K562 (cell line): ENCODE results near the gene RIT2.

ENCODE experiments used
- ARID3A ChIP-seq: IDR thresholded peaks from 2 replicates; pipeline ENCODE4 v1.6.1; 2012; ENCODE audit warnings: low read depth, low read length, improper control_type of control experiment, borderline replicate concordance
- CTCF ChIP-seq, 3 experiments: IDR thresholded peaks in 2 of 3; conservative IDR thresholded peaks in 1 of 3; 2 replicates each; pipeline ENCODE4 v1.5.1; 2011 to 2012; ENCODE audit warnings: low read length in 3 of 3, mild to moderate bottlenecking in 3 of 3, control low read depth in 2 of 3, improper control_type of control experiment in 1 of 3, inconsistent platforms in 1 of 3, low read depth in 1 of 3, mixed read lengths in 1 of 3, moderate library complexity in 1 of 3; ENCODE audit not compliant: insufficient read depth in 2 of 3
- HDAC6 ChIP-seq: IDR thresholded peaks from 2 replicates; pipeline ENCODE4 v1.6.1; 2012; ENCODE audit warnings: low read depth, mild to moderate bottlenecking, control low read depth, inconsistent platforms, low read length, moderate library complexity
- LEF1 ChIP-seq: fragments of 450-650 bp; IDR thresholded peaks from 2 replicates; pipeline ENCODE4 v1.6.1; 2016; ENCODE audit warnings: mild to moderate bottlenecking
- MXI1 ChIP-seq: IDR thresholded peaks from 2 replicates; pipeline ENCODE4 v1.6.1; 2011; ENCODE audit warnings: low read depth, mild to moderate bottlenecking, improper control_type of control experiment, low read length
- POLR2A ChIP-seq: fragments of 450-650 bp; conservative IDR thresholded peaks from 2 replicates; pipeline ENCODE4 v1.6.1; 2016
- RAD21 ChIP-seq, 2 experiments: fragments of 250-450 bp in 1 of 2; fragments of 450-650 bp in 1 of 2; sonication (Bioruptor Pico) in 1 of 2; formaldehyde crosslinking in 1 of 2; IDR thresholded peaks in 1 of 2; conservative IDR thresholded peaks in 1 of 2; 2 replicates each; pipeline versions ENCODE4 v1.4.0 to v1.8.0; 2020 to 2022; ENCODE audit warnings: mild to moderate bottlenecking in 2 of 2, moderate library complexity in 1 of 2
- TCF7 ChIP-seq: sonication (generic); IDR thresholded peaks from 2 replicates; pipeline ENCODE4 v1.6.1; 2016; ENCODE audit warnings: antibody characterized with exemption, borderline replicate concordance
- ZBED1 ChIP-seq: IDR thresholded peaks from 2 replicates; pipeline ENCODE4 v1.6.1; 2014
- ZKSCAN1 ChIP-seq: fragments of 150-350 bp; IDR thresholded peaks from 2 replicates; pipeline ENCODE4 v1.6.1; 2016; ENCODE audit warnings: low read depth, low read length
- ZNF280B ChIP-seq: fragments of 250-450 bp; sonication (Bioruptor Pico); IDR thresholded peaks from 2 replicates; pipeline ENCODE4 v1.5.1; 2021; ENCODE audit warnings: mild to moderate bottlenecking
- ZNF644 ChIP-seq: fragments of 200-800 bp; sonication (Bioruptor generic); IDR thresholded peaks from 2 replicates; pipeline ENCODE4 v1.6.1; 2016; ENCODE audit warnings: low read depth, missing genetic modification characterization, missing compliant biosample characterization
- TF ChIP-seq, protein P1 (sequence below): fragments of 200-400 bp; formaldehyde crosslinking; IDR thresholded peaks from 2 replicates; pipeline ENCODE4 v1.6.1; 2017; ENCODE audit warnings: mild to moderate bottlenecking, low read depth, low read length, moderate library complexity

GRCh38 chr18:42950732-42951131 is 164.8 kb downstream of the RIT2 start:
- TF ChIP-seq ZNF644 (tag) (no peak), ZNF280B (no peak), RAD21 (CRISPR knock-in tag; conservative IDR thresholded peaks at IDR 0.05 in 1 of 2, IDR thresholded peaks at IDR 0.05 in 1 of 2) (no peak), POLR2A (no peak), ARID3A (no peak), LEF1 (no peak), CTCF (IDR thresholded peaks at IDR 0.05 in 2 of 3, conservative IDR thresholded peaks at IDR 0.05 in 1 of 3; ENCODE audit: insufficient read depth in 2 of 3, low read depth in 1 of 3, low read length in 3 of 3) (no peak), HDAC6 (no peak), ZBED1 (no peak), ZKSCAN1 (no peak), MXI1 (no peak), TCF7 (no peak)
- TF ChIP-seq, protein P1, sequence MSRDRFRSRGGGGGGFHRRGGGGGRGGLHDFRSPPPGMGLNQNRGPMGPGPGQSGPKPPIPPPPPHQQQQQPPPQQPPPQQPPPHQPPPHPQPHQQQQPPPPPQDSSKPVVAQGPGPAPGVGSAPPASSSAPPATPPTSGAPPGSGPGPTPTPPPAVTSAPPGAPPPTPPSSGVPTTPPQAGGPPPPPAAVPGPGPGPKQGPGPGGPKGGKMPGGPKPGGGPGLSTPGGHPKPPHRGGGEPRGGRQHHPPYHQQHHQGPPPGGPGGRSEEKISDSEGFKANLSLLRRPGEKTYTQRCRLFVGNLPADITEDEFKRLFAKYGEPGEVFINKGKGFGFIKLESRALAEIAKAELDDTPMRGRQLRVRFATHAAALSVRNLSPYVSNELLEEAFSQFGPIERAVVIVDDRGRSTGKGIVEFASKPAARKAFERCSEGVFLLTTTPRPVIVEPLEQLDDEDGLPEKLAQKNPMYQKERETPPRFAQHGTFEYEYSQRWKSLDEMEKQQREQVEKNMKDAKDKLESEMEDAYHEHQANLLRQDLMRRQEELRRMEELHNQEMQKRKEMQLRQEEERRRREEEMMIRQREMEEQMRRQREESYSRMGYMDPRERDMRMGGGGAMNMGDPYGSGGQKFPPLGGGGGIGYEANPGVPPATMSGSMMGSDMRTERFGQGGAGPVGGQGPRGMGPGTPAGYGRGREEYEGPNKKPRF = no peak
